OCI-LY7 (cell line): ENCODE measurements around the gene M1AP. TPM values are rescaled to one million over a fixed set of nuclear protein-coding genes. Genes with fewer than 3 reads are reported as not detected.

ENCODE experiments used
- BruUV-seq: library from RNA; stranded (reverse); fragments of 400-500 nt; replicated peaks from 2 replicates; lab custom pipeline; 2021; lab: Mats Ljungman, UMichigan
- CTCF ChIA-PET: fragments of 300-600 bp; sonication (Branson Sonifier 250); formaldehyde crosslinking; loops from one replicate; lab custom pipeline; 2022; ENCODE audit warnings: antibody characterized with exemption; ENCODE audit not compliant: unreplicated experiment; lab: Charles Lee
- POLR2A ChIA-PET: fragments of 300-600 bp; sonication (Branson Sonifier 250); formaldehyde crosslinking; loops from one replicate; lab custom pipeline; 2022; ENCODE audit warnings: antibody characterized with exemption; lab: Charles Lee
- DNase-seq: peaks from one replicate; pipeline ENCODE4 v3.0.0-alpha.2; 2015; ENCODE audit warnings: low spot score
- H2AFZ ChIP-seq: fragments of 200-600 bp; sonication (generic), shearing (Covaris generic); 2 replicates; pipeline ENCODE4 v1.6.1; 2014; ENCODE audit warnings: mild to moderate bottlenecking, antibody characterized with exemption, low read length, moderate library complexity
- H3K27ac ChIP-seq: fragments of 200-600 bp; sonication (generic); 2 replicates; pipeline ENCODE4 v1.5.1; 2014; ENCODE audit warnings: mixed run types, low read depth, mild to moderate bottlenecking, moderate library complexity, low read length, inconsistent platforms; ENCODE audit not compliant: poor library complexity, severe bottlenecking
- H3K36me3 ChIP-seq: fragments of 200-600 bp; sonication (generic); 2 replicates; pipeline ENCODE4 v1.6.1; 2014; ENCODE audit warnings: mild to moderate bottlenecking, antibody characterized with exemption, low read length, moderate library complexity, mixed read lengths; ENCODE audit not compliant: insufficient read depth
- H3K4me1 ChIP-seq: fragments of 200-600 bp; sonication (generic); 2 replicates; pipeline ENCODE4 v1.5.1; 2014; ENCODE audit warnings: mild to moderate bottlenecking, low read length; ENCODE audit not compliant: insufficient read depth, poor library complexity, severe bottlenecking
- H3K4me2 ChIP-seq: fragments of 200-600 bp; sonication (generic); 2 replicates; pipeline ENCODE4 v1.6.1; 2014; ENCODE audit warnings: mild to moderate bottlenecking, low read length
- H3K4me3 ChIP-seq: fragments of 200-600 bp; sonication (generic); 2 replicates; pipeline ENCODE4 v1.5.1; 2014; ENCODE audit warnings: mild to moderate bottlenecking, low read depth, low read length; ENCODE audit not compliant: poor library complexity, severe bottlenecking
- H3K79me2 ChIP-seq: fragments of 200-600 bp; sonication (generic); 2 replicates; pipeline ENCODE4 v1.6.1; 2016; ENCODE audit warnings: low read depth, mild to moderate bottlenecking, low read length, moderate library complexity, mixed read lengths; ENCODE audit not compliant: insufficient read depth
- H3K9me2 ChIP-seq: fragments of 200-600 bp; sonication (generic); 2 replicates; pipeline ENCODE4 v1.6.1; 2016; ENCODE audit warnings: mild to moderate bottlenecking, low read length, mixed read lengths; ENCODE audit not compliant: insufficient read depth
- H3K9me3 ChIP-seq: fragments of 200-600 bp; sonication (generic); 2 replicates; pipeline ENCODE4 v1.6.1; 2014; ENCODE audit warnings: mild to moderate bottlenecking, mixed run types, low read length, mixed read lengths
- H4K20me1 ChIP-seq: fragments of 200-600 bp; sonication (generic); 2 replicates; pipeline ENCODE4 v1.6.1; 2014; ENCODE audit warnings: mild to moderate bottlenecking, antibody characterized with exemption, low read length, moderate library complexity, mixed read lengths; ENCODE audit not compliant: insufficient read depth
- EZH2phosphoT487 ChIP-seq: fragments of 200-600 bp; sonication (generic); IDR thresholded peaks from 2 replicates; pipeline ENCODE4 v1.6.1; 2018; ENCODE audit warnings: low read depth, borderline replicate concordance, mild to moderate bottlenecking, mixed run types, antibody characterized with exemption, low read length, moderate library complexity, mixed read lengths
- intact Hi-C: fragments of 100-400 bp; cut with micrococcal nuclease; formaldehyde crosslinking; loops from one replicate; pipeline ENCODE4 v1.10.0; 2022; ENCODE audit not compliant: unreplicated experiment
- total RNA-seq, 2 experiments: library from RNA; depleted of rRNA in 1 of 2; stranded (reverse); fragments of >200 nt in 1 of 2; shearing (Covaris generic) in 1 of 2; gene quantifications; 2 replicates each; pipeline ENCODE4 v1.2.3, GENCODE V29; 2014 to 2022
- TF ChIP-seq, protein P1 (sequence below): fragments of 200-600 bp; sonication (generic); conservative IDR thresholded peaks from 2 replicates; pipeline ENCODE4 v1.5.1; 2014; ENCODE audit warnings: mild to moderate bottlenecking, antibody characterized with exemption, low read length, moderate library complexity, mixed read lengths

Gene M1AP
- total RNA-seq, 2 experiments from 2014 or later: not detected

DNA sequence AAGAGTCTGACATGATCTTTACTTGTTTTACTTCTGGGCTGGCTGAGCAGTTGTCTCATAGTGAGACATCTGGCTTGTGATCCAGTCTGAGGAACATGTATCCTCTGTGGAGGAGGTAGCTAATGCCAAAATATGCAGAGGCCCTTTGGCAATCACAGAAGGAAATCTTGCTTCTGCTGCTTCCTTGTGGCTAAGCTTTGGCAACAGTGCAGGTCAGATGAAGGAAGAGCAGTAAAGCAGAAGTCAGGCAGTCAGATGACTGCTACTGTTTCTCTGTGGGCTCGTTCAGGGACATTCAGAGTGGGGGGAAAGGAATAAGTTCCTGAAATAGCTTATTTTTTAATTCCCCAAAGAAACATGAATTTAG lies 71.3 kb downstream of the M1AP start:
- ChIA-PET CTCF (interaction anchor here (1.0 kb wide), 1 partner anchor 12 kb away, joined by 4 read pairs; no protein-coding TSS in a partner anchor), POLR2A (interaction anchor here (0.6 to 1.9 kb wide), 5 partner anchors 9 to 634 kb away, joined by 3 to 15 read pairs (median 3); partner anchors contain the start of genes C2orf81 and WDR54)
- Histone ChIP-seq H3K4me3 (no peak overlapping the region), H3K27ac (no peak overlapping the region), H3K4me1 (peaks cover 18% of the 10 kb centered on the region), H3K4me2 (no peak overlapping the region), H4K20me1 (no peaks in the 10 kb centered on the region), H3K9me2 (no peaks in the 10 kb centered on the region), H2AFZ (peak overlapping the region; percentile 25; the same call in 1 of the 2 replicates), H3K9me3 (no peaks in the 10 kb centered on the region), H3K36me3 (no peaks in the 10 kb centered on the region), H3K79me2 (no peaks in the 10 kb centered on the region)
- DNase-seq: no peak
- TF ChIP-seq EZH2phosphoT487: no peak
- TF ChIP-seq, protein P1, sequence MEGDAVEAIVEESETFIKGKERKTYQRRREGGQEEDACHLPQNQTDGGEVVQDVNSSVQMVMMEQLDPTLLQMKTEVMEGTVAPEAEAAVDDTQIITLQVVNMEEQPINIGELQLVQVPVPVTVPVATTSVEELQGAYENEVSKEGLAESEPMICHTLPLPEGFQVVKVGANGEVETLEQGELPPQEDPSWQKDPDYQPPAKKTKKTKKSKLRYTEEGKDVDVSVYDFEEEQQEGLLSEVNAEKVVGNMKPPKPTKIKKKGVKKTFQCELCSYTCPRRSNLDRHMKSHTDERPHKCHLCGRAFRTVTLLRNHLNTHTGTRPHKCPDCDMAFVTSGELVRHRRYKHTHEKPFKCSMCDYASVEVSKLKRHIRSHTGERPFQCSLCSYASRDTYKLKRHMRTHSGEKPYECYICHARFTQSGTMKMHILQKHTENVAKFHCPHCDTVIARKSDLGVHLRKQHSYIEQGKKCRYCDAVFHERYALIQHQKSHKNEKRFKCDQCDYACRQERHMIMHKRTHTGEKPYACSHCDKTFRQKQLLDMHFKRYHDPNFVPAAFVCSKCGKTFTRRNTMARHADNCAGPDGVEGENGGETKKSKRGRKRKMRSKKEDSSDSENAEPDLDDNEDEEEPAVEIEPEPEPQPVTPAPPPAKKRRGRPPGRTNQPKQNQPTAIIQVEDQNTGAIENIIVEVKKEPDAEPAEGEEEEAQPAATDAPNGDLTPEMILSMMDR: no peak
- BruUV-seq: no TSS peak
- intact Hi-C loops: no loop called here

DNA sequence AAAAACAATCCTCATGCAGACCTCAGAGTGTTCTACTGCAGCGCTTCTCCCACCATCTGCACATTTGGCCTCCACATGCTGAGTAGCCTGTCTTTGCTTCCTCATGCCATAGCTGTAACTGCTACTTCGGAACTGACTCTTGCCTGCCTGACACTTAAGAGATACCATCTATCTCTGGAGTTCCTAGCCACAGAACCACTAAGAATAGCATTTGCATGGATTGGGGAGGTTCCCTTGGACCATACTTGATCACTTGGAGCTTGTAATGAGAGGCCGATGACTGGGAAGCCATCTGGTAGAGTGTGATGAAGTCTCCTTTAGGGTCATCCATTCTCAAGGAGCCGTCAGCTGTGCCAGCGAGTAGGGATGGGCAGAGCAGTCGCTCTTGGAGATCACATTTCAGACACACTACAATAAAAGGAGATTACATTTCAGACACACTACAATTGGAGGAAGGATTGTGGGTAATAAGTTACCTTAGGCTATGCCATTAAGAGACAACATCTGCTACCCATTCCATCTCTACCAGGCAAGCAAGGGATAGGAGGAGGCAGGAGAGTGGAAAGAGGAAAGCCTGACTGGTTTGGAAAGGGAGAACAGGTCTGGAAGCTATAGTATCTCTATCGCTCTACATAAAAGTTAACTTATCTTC lies 71.8 kb downstream of the M1AP start:
- Histone ChIP-seq H4K20me1 (no peaks in the 10 kb centered on the region), H3K9me2 (no peaks in the 10 kb centered on the region), H3K9me3 (no peaks in the 10 kb centered on the region), H3K4me1 (peaks cover 20% of the 10 kb centered on the region), H3K4me3 (no peak overlapping the region), H2AFZ (no peak overlapping the region), H3K79me2 (no peaks in the 10 kb centered on the region), H3K4me2 (no peak overlapping the region), H3K36me3 (no peaks in the 10 kb centered on the region), H3K27ac (no peak overlapping the region)
- CTCF ChIA-PET: interaction anchor here (0.6 to 1.0 kb wide), 2 partner anchors 11 to 31 kb away, joined by 3 read pairs; no protein-coding TSS in a partner anchor
- no peak for DNase-seq
- no TSS peak for BruUV-seq
- POLR2A ChIA-PET: interaction anchor here (0.6 to 1.9 kb wide), 7 partner anchors 9 to 635 kb away, joined by 3 to 15 read pairs (median 3); partner anchors contain the start of genes C2orf81 and WDR54
- TF ChIP-seq EZH2phosphoT487: no peak
- TF ChIP-seq, protein P1: no peak
- intact Hi-C loops: no loop called here

DNA sequence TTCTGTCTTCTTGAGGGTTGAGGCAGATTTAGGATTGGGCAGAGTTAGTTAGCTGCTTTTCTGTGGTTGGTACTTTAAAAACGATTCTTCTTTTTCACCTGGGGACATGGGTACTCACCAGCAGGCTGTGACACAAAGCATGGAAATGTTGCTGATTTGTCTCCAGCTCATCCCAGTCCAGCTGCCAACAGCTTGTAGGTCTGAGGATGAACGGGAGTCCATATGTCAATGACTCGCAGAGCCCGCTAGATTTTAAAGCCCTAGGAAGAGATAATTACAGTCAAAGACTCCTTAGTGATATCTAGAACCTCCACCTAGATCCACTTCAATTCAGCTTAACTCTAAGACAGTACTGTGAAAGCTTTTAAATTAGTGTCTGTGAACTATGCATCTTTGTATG lies 72.8 kb downstream of the M1AP start:
- H3K4me2 ChIP-seq: no peak overlapping the region
- no peaks in the 10 kb centered on the region for H3K79me2 ChIP-seq
- H3K4me3 ChIP-seq: no peak overlapping the region
- POLR2A ChIA-PET: interaction anchor here (0.6 to 1.6 kb wide), 7 partner anchors 10 to 653 kb away, joined by 3 to 7 read pairs (median 3); no protein-coding TSS in a partner anchor
- no peaks in the 10 kb centered on the region for H3K36me3 ChIP-seq
- CTCF ChIA-PET: interaction anchor here (0.6 kb wide), 1 partner anchor 30 kb away, joined by 3 read pairs; no protein-coding TSS in a partner anchor
- DNase-seq: no peak
- no peaks in the 10 kb centered on the region for H4K20me1 ChIP-seq
- H3K9me3 ChIP-seq: no peaks in the 10 kb centered on the region
- H3K4me1 ChIP-seq: peaks cover 28% of the 10 kb centered on the region
- H3K9me2 ChIP-seq: no peaks in the 10 kb centered on the region
- TF ChIP-seq EZH2phosphoT487: no peak
- TF ChIP-seq, protein P1: no peak
- BruUV-seq: no TSS peak
- no peak overlapping the region for H2AFZ ChIP-seq
- no peak overlapping the region for H3K27ac ChIP-seq
- intact Hi-C loops: no loop called here
